Mucosa of descending colon (tissue), 3 donors: ENCODE results near the gene ZCCHC4. TPM values are rescaled to one million over a fixed set of nuclear protein-coding genes. Genes with fewer than 3 reads are reported as not detected.
"Not testable (repeated sequence)": the region's sequence is repeated elsewhere in the genome, so short reads cannot be mapped to it uniquely, and the experiment has no call there.

Experiments used
- ATAC-seq: fragments of 200-7000 bp; cut with Tn5 transposase; one replicate; pipeline ENCODE4 v1.9.1; 2020; ENCODE audit warnings: mild to moderate bottlenecking, moderate library complexity
- DNase-seq, 3 donors: peaks; one replicate each; pipeline ENCODE4 v3.0.0-alpha.2; 2020
- H3K36me3 ChIP-seq: fragments of 200-600 bp; one replicate; pipeline ENCODE4 v1.8.0; 2021; ENCODE audit warnings: low read depth, mild to moderate bottlenecking
- H3K4me1 ChIP-seq: fragments of 200-600 bp; one replicate; pipeline ENCODE4 v1.8.0; 2021; ENCODE audit warnings: low read depth, mild to moderate bottlenecking
- H3K4me3 ChIP-seq: fragments of 200-600 bp; one replicate; pipeline ENCODE4 v1.8.0; 2021; ENCODE audit warnings: mild to moderate bottlenecking
- H3K9me3 ChIP-seq: fragments of 200-600 bp; one replicate; pipeline ENCODE4 v1.8.0; 2021; ENCODE audit warnings: mild to moderate bottlenecking
- intact Hi-C, 2 donors: fragments of 100-400 bp; cut with DNase I in 1 of 2; cut with micrococcal nuclease in 1 of 2; formaldehyde crosslinking; loops; one replicate each; pipeline versions ENCODE4 v1.11.0 to v1.11.1; 2022; cut with DNase I, micrococcal nuclease
- total RNA-seq, 3 donors: library from RNA; stranded (reverse); fragmentation: NEBNext Ultra II Directional in 2 of 3; extraction: Animal tissue kit (Norgen Biotek cat#: 25700) in 2 of 3; gene quantifications; one replicate each; pipeline versions ENCODE4 v1.2.1 to v1.2.4, GENCODE V29; 2021 to 2023
- TF ChIP-seq, protein P1 (sequence below): fragments of 200-600 bp; IDR thresholded peaks from one replicate; pipeline ENCODE4 v1.8.0; 2022; ENCODE audit warnings: antibody characterized with exemption, mild to moderate bottlenecking
- donor health status: DM: no; HTN: no; CAD: no; lungs with moderate emphysema.
- donor health status: DM: no; HTN: no; CAD: no.
- donor health status: DM: no; HTN: yes; CAD: no.

Gene ZCCHC4
- total RNA-seq, 3 donors from 2014 or later, result 6.0 to 12.6 (median 9.2) TPM

DNA sequence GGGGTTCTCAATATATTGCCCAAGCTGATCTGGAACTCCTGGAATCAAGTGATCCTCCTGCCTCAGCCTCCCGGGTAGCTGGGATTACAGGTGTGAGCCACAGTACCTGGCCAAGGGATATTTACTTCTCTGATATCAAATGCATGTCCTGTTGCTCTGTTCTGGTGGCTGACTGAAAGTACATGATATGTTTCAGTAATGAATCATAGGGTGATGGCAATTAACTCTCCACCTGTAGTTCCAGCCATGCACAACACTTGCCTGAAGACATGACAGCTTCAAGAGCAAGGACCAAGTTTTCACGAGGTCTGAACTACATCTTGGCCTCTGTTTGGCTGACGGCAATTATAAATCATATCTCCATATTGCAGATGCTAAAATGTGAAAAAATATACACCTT, 9.1 kb downstream of the ZCCHC4 start:
- Histone ChIP-seq H3K4me1 (no peaks in the 10 kb centered on the region), H3K4me3 (no peak overlapping the region), H3K36me3 (no peaks in the 10 kb centered on the region), H3K9me3 (no peaks in the 10 kb centered on the region)
- TF ChIP-seq, protein P1, sequence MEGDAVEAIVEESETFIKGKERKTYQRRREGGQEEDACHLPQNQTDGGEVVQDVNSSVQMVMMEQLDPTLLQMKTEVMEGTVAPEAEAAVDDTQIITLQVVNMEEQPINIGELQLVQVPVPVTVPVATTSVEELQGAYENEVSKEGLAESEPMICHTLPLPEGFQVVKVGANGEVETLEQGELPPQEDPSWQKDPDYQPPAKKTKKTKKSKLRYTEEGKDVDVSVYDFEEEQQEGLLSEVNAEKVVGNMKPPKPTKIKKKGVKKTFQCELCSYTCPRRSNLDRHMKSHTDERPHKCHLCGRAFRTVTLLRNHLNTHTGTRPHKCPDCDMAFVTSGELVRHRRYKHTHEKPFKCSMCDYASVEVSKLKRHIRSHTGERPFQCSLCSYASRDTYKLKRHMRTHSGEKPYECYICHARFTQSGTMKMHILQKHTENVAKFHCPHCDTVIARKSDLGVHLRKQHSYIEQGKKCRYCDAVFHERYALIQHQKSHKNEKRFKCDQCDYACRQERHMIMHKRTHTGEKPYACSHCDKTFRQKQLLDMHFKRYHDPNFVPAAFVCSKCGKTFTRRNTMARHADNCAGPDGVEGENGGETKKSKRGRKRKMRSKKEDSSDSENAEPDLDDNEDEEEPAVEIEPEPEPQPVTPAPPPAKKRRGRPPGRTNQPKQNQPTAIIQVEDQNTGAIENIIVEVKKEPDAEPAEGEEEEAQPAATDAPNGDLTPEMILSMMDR, result no peak
- intact Hi-C loops, result no loop called here
- DNase-seq (no peak), ATAC-seq (no peak)

DNA sequence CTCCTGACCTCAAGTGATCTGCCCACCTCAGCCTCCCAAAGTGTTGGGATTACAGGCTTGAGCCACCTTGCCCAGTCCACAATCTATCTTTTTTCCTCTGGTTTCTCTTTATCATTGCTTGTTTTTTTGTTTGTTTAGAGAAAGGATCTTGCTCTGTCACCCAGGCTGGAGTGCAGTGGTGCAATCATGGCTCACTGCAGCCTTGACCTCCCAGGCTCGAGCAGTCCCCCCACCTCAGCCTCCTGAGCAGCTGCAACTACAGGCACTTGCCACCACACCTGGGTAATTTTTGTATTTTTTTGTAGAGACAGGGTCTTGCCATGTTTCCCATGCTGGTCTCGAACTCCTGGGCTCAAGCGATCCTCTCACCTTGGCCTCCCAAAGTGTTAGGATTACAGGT, 15.9 kb downstream of the ZCCHC4 start:
- DNase-seq, H3K4me1 ChIP-seq, intact Hi-C loops, H3K36me3 ChIP-seq, ATAC-seq, H3K9me3 ChIP-seq, H3K4me3 ChIP-seq: not testable (repeated sequence)

DNA sequence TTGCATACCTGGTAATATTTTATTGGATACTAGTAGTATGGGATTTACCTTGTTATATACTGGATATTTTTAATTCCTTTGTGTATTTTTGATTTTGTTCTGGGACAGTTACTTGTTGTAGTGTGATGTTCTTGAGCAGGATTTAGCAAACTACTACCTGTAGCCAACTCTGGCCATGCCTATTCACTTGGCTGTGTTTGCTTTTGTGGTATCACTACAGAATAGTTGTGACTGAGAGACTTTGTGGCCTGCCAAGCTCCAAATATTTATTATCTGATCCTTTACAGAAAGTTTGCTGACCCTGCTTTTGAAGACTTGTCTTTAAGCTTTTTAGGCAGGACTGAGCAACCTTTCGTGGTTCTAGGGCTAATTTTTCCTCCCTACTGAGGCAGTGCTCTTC, 17.8 kb downstream of the ZCCHC4 start:
- Histone ChIP-seq H3K4me1 (no peaks in the 10 kb centered on the region), H3K9me3 (no peaks in the 10 kb centered on the region), H3K36me3 (no peaks in the 10 kb centered on the region), H3K4me3 (no peak overlapping the region)
- DNase-seq (no peak), ATAC-seq (no peak)
- intact Hi-C loops, result no loop called here
- TF ChIP-seq, protein P1, result no peak

DNA sequence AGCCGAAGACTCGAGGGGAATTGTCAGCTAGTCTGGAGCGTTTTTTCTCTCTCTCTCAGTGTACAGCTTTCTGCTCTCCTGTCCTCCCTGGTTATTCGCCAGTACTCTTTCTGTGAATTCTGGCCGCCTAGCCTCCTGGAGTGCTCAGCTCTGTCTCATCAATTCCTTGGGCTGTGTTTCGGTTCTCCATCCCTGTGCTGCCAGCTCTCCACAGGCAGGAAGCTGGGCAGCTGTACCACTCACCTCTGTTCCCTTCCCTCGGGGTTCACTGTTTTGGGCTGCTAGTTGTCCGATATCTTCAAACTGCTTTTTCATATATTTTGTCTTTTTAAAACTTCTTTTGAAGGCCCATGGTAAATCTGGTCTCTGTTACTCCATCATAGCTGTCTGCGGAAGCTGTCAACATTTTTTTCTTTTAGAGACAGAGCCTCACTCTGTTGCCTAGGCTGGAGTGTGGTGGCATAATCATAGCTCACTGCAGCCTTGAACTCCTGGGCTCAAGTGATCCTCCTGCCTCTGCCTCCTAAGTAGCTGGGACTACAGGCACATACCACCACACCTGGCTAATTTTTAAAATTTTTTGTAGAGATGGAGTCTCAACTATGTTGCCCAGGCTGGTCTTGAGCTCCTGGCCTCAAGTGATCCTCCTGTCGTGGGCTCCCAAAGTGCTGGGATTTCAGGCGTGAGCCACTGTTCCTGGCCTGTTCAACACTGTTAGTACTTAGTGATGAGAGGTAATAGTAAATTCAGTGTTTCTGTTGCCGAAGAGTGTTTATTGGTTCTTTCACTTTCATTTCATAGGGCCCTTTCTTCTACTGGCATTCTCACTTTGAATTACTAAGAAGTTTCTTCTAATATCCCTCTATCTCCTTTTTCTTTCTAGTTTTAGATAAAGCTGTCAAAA, 18.6 kb downstream of the ZCCHC4 start:
- Histone ChIP-seq H3K4me3 (no peak overlapping the region), H3K4me1 (no peaks in the 10 kb centered on the region), H3K9me3 (no peaks in the 10 kb centered on the region), H3K36me3 (no peaks in the 10 kb centered on the region)
- DNase-seq (no peak), ATAC-seq (peak; percentile 52)
- intact Hi-C loops, result no loop called here
- TF ChIP-seq, protein P1, result no peak

DNA sequence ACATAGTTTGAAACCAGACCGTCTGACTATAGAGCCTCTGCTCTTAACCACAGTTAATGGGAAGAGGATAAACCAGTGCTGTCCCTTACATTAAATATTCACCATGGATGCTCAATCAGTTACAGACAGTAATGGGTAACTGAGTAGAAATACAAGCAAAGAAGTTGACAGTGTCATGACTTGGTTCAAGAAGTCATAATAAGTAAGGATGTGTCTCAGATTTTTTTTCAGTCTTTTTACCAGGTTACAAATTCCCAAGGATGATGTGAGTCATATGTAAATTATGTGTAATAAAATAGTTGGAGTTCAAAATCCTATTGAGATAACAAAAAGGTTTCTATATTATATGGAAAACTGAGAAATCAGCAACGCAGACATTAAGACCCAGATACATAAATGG, 31.1 kb downstream of the ZCCHC4 start:
- intact Hi-C loops, result no loop called here
- DNase-seq (no peak), ATAC-seq (no peak)
- no peaks in the 10 kb centered on the region for H3K36me3 ChIP-seq
- no peaks in the 10 kb centered on the region for H3K4me1 ChIP-seq
- TF ChIP-seq, protein P1, result no peak
- no peak overlapping the region for H3K4me3 ChIP-seq
- no peaks in the 10 kb centered on the region for H3K9me3 ChIP-seq

DNA sequence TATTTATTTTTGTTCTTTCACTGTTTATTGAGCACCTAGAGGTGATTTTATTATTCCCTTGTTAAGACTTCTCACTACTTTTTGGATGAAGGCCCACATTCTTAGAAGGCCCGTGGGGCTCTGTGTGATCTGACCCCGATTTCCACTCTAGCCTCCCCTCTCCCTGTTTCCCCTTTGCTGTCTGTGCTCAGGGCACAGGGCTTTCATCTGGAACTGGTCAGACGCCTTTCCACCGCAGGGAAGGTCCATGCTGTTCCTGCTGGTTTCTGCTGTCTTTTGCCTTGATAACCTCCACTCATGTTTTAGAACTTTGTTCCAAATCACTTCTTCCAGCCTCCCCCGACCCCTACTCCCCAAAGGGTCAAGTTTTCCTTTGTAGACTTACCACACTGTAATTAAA, 33.2 kb downstream of the ZCCHC4 start:
- H3K4me3 ChIP-seq, result no peak overlapping the region
- intact Hi-C loops, result no loop called here
- DNase-seq (no peak), ATAC-seq (no peak)
- no peaks in the 10 kb centered on the region for H3K4me1 ChIP-seq
- TF ChIP-seq, protein P1, result no peak
- H3K9me3 ChIP-seq, result no peaks in the 10 kb centered on the region
- no peaks in the 10 kb centered on the region for H3K36me3 ChIP-seq
